K562 (cell line): Measurements from ENCODE around the gene GRIPAP1. TPM values are rescaled to one million over a fixed set of nuclear protein-coding genes. Genes with fewer than 3 reads are reported as not detected.
A peak's percentile ranks its signal among the peaks of the same experiment; 100 is the strongest.

ENCODE experiments used
- ATAC-seq: fragments of 200-7000 bp; cut with Tn5 transposase; 3 replicates; pipeline ENCODE4 v1.9.1; 2020; ENCODE audit warnings: moderate library complexity
- BruUV-seq: library from RNA; stranded (reverse); fragments of 400-500 nt; replicated peaks from 2 replicates; lab custom pipeline; 2021; lab: Mats Ljungman, UMichigan
- CTCF ChIA-PET: fragments of 300-600 bp; formaldehyde crosslinking; extraction: SDS; loops from one replicate; lab custom pipeline; 2021; ENCODE audit warnings: low intra/inter-chr PET ratio; lab: Yijun Ruan, JAX
- POLR2A ChIA-PET: fragments of 300-600, 350-650 bp; sonication (Branson Sonifier 250); formaldehyde crosslinking; extraction: SDS; loops from one replicate; lab custom pipeline; 2021; ENCODE audit warnings: antibody characterized with exemption, inconsistent platforms; lab: Yijun Ruan, JAX
- DNase-seq, 4 experiments: peaks; one replicate each; pipeline versions ENCODE4 v3.0.0 to v3.0.0-alpha.2; 2011 to 2018; ENCODE audit warnings: low spot score in 3 of 4, mixed read lengths in 3 of 4; ENCODE audit errors: extremely low read depth in 1 of 4
- FAIRE-seq: peaks from 2 replicates; lab custom pipeline; 2011; peaks lifted over from hg19 to GRCh38; lab: Jason Lieb, UNC
- H2AFZ ChIP-seq: 2 replicates; pipeline ENCODE4 v1.6.0; 2011; ENCODE audit warnings: low read depth, low read length, control low read depth, inconsistent platforms
- H3K27ac ChIP-seq: fragments of 200-600 bp; 3 replicates; pipeline ENCODE4 v1.8.0; 2011; ENCODE audit warnings: low read depth, mild to moderate bottlenecking, control low read depth, inconsistent platforms, low read length, moderate library complexity, mixed read lengths; ENCODE audit errors: extremely low read depth
- H3K27me3 ChIP-seq, 2 experiments: fragments of 300-600 bp in 1 of 2; 2 replicates in 1 of 2; 3 replicates in 1 of 2; pipeline versions ENCODE4 v1.6.0 to v1.8.0; 2011; ENCODE audit warnings: inconsistent platforms in 2 of 2, low read length in 2 of 2, mild to moderate bottlenecking in 1 of 2, mixed read lengths in 1 of 2, moderate library complexity in 1 of 2; ENCODE audit not compliant: control insufficient read depth in 2 of 2, insufficient read depth in 2 of 2
- H3K36me3 ChIP-seq: fragments of 300-600 bp; 3 replicates; pipeline ENCODE4 v1.8.0; 2011; ENCODE audit warnings: mild to moderate bottlenecking, low read length, inconsistent platforms; ENCODE audit not compliant: control insufficient read depth, insufficient read depth
- H3K4me1 ChIP-seq, 2 experiments: fragments of 200-600 bp in 1 of 2; replicated peaks in 1 of 2; 2 replicates in 1 of 2; 3 replicates in 1 of 2; pipeline versions ENCODE4 v1.5.1 to v1.8.0; 2011; ENCODE audit warnings: inconsistent platforms in 2 of 2, low read length in 2 of 2, mild to moderate bottlenecking in 1 of 2, mixed read lengths in 1 of 2, moderate library complexity in 1 of 2; ENCODE audit not compliant: control insufficient read depth in 2 of 2, insufficient read depth in 2 of 2
- H3K4me2 ChIP-seq: 2 replicates; pipeline ENCODE4 v1.6.1; 2011; ENCODE audit warnings: low read length, control low read depth, inconsistent platforms, mixed read lengths; ENCODE audit not compliant: insufficient read depth
- H3K4me3 ChIP-seq: fragments of 200-600 bp; sonication (generic), shearing (Covaris generic); 2 replicates; pipeline ENCODE4 v1.5.1; 2016; ENCODE audit warnings: control low read depth, inconsistent platforms
- H3K79me2 ChIP-seq: fragments of 200-600 bp; 3 replicates; pipeline ENCODE4 v1.8.0; 2011; ENCODE audit warnings: low read length, inconsistent platforms; ENCODE audit not compliant: control insufficient read depth, insufficient read depth
- H3K9ac ChIP-seq, 2 experiments: 2 replicates each; pipeline versions ENCODE4 v1.6.0 to v1.6.1; 2011; ENCODE audit warnings: low read depth in 2 of 2, low read length in 2 of 2, control low read depth in 1 of 2, inconsistent platforms in 1 of 2, mild to moderate bottlenecking in 1 of 2, mixed read lengths in 1 of 2; ENCODE audit not compliant: insufficient read depth in 1 of 2
- H3K9me1 ChIP-seq: one replicate; pipeline ENCODE4 v1.6.0; 2011; ENCODE audit warnings: inconsistent platforms, mild to moderate bottlenecking, low read length, moderate library complexity; ENCODE audit not compliant: control insufficient read depth, insufficient read depth
- H3K9me3 ChIP-seq: replicated peaks from 2 replicates; pipeline ENCODE4 v1.5.1; 2011; ENCODE audit warnings: low read depth, low read length, inconsistent platforms; ENCODE audit not compliant: control insufficient read depth, insufficient read depth
- H4K20me1 ChIP-seq: replicated peaks from 2 replicates; pipeline ENCODE4 v1.6.1; 2011; ENCODE audit warnings: low read length, inconsistent platforms, mixed read lengths; ENCODE audit not compliant: control insufficient read depth, insufficient read depth
- FOXJ3 ChIP-seq: sonication (generic); formaldehyde crosslinking; IDR thresholded peaks from 2 replicates; pipeline ENCODE4 v1.4.0; 2020; ENCODE audit warnings: mild to moderate bottlenecking, missing genetic modification reagents
- IFI16 ChIP-seq: fragments of 250-450 bp; sonication (Bioruptor Pico); IDR thresholded peaks from 2 replicates; pipeline ENCODE4 v2.1.2; 2022; ENCODE audit warnings: mild to moderate bottlenecking, inconsistent platforms
- POLR2G ChIP-seq: fragments of 200-400 bp; formaldehyde crosslinking; IDR thresholded peaks from 2 replicates; pipeline ENCODE4 v1.6.1; 2017; ENCODE audit warnings: low read depth, mild to moderate bottlenecking, antibody characterized with exemption, low read length, moderate library complexity
- RFX1 ChIP-seq: fragments of 450-650 bp; IDR thresholded peaks from 2 replicates; pipeline ENCODE4 v1.6.1; 2016; ENCODE audit warnings: mild to moderate bottlenecking, moderate library complexity
- ZC3H8 ChIP-seq: fragments of 450-650 bp; IDR thresholded peaks from 2 replicates; pipeline ENCODE4 v1.6.1; 2017
- ZNF134 ChIP-seq: fragments of 250-450 bp; sonication (Bioruptor Pico); conservative IDR thresholded peaks from 2 replicates; pipeline ENCODE4 v1.4.0; 2020
- ZNF197 ChIP-seq: fragments of 200-800 bp; sonication (Bioruptor generic); IDR thresholded peaks from 2 replicates; pipeline ENCODE4 v1.6.1; 2016; ENCODE audit warnings: low read depth, missing genetic modification characterization, missing compliant biosample characterization
- WGBS: fragments of 100-300 bp; shearing (Covaris generic); methylation state at CpG from one replicate; pipeline ENCODE4 v1.1.6; 2016; ENCODE audit warnings: low coverage, mixed read lengths; ENCODE audit not compliant: insufficient coverage; ENCODE audit errors: missing lambda C conversion rate; 5-methylcytosine and 5-hydroxymethylcytosine counted together
- in situ Hi-C: fragments of 300-500 bp; cut with MboI; formaldehyde crosslinking; loops from 4 replicates; pipeline ENCODE4 v1.15.0; 2018; ENCODE audit warnings: inconsistent platforms, mixed read lengths
- intact Hi-C: fragments of 100-400 bp; cut with micrococcal nuclease; formaldehyde crosslinking; loops from 2 replicates; pipeline ENCODE4 v1.14.2; 2022
- polyA plus RNA-seq, 8 experiments: library from polyadenylated mRNA; depleted of rRNA in 4 of 8; stranded (reverse) in 5 of 8; unstranded in 3 of 8; fragments of >200 nt; fragmentation: Nextera tagmentation in 2 of 8; fragmentation: Illumina TruSeq in 1 of 8; extraction: Ambion mirVana in 2 of 8; extraction: Trizol in 1 of 8; gene quantifications; 2 replicates each; pipeline versions ENCODE4 v1.2.1 to v1.2.3, GENCODE V29; 2011 to 2014; ENCODE audit warnings: inconsistent platforms in 1 of 8, missing spikeins in 1 of 8
- total RNA-seq, 7 experiments: library from RNA; depleted of rRNA in 6 of 7; stranded (reverse); fragments of >200 nt in 6 of 7; fragmentation: Illumina TruSeq in 2 of 7; extraction: Trizol in 2 of 7; gene quantifications; 2 replicates each; pipeline versions ENCODE4 v1.2.1 to v1.2.3, GENCODE V29; 2011 to 2021; ENCODE audit warnings: low replicate concordance in 1 of 7
- TF ChIP-seq, protein P1 (sequence below): fragments of 450-650 bp; IDR thresholded peaks from 2 replicates; pipeline ENCODE4 v1.6.1; 2017; ENCODE audit warnings: antibody characterized with exemption, mild to moderate bottlenecking
- TF ChIP-seq, protein P2 (sequence below): fragments of 450-650 bp; IDR thresholded peaks from 2 replicates; pipeline ENCODE4 v1.6.1; 2016; ENCODE audit warnings: antibody characterized with exemption

GRIPAP1 gene
- total and polyA plus RNA-seq, 9 of the 15 experiments (the other 6 are each of a cell fraction or from before 2014, with no cell fraction given) = 4.1 to 41.6 (median 24.0) TPM

GRCh38 chrX:48934581-48935300, 67.3 kb downstream of the GRIPAP1 start:
- peak overlapping the region; percentile 38; the same call in 1 of the 3 replicates for H3K27ac ChIP-seq
- TF ChIP-seq RFX1 (peak; percentile 53), POLR2G (no peak)
- H3K27me3 ChIP-seq = no peaks in the 10 kb centered on the region
- peaks cover 76% of the 10 kb centered on the region for H3K36me3 ChIP-seq
- WGBS = 86% methylated on average over 7 of the region's 7 CpGs
- H3K9me3 ChIP-seq = no peaks in the 10 kb centered on the region
- no peaks in the 10 kb centered on the region for H4K20me1 ChIP-seq
- DNase-seq (no peak), ATAC-seq (no peak), FAIRE-seq (no peak)
- no peak overlapping the region for H3K9ac ChIP-seq
- no peak overlapping the region for H3K4me3 ChIP-seq
- peaks cover 52% of the 10 kb centered on the region for H3K79me2 ChIP-seq
- ChIA-PET CTCF (no interaction called here), POLR2A (no interaction called here)
- no peaks in the 10 kb centered on the region for H3K9me1 ChIP-seq
- H3K4me1 ChIP-seq = peaks cover 29 to 38% of the 10 kb centered on the region in 2 experiments
- in situ Hi-C loops = no loop called here
- no peak overlapping the region for H2AFZ ChIP-seq
- BruUV-seq = no TSS peak
- intact Hi-C loops = no loop called here
- H3K4me2 ChIP-seq = no peak overlapping the region

GRCh38 chrX:48933757-48934156, 68.3 kb downstream of the GRIPAP1 start:
- H3K4me1 ChIP-seq = peaks cover 20 to 28% of the 10 kb centered on the region in 2 experiments
- no peaks in the 10 kb centered on the region for H3K27me3 ChIP-seq
- H3K27ac ChIP-seq = no peak overlapping the region; the same call in 2 of the 3 replicates
- POLR2A ChIA-PET = no interaction called here
- TF ChIP-seq ZC3H8 (no peak), ZNF197 (CRISPR knock-in tag) (no peak), FOXJ3 (CRISPR knock-in tag) (no peak), ZNF134 (CRISPR knock-in tag) (no peak), IFI16 (CRISPR knock-in tag) (no peak)
- TF ChIP-seq, protein P1, sequence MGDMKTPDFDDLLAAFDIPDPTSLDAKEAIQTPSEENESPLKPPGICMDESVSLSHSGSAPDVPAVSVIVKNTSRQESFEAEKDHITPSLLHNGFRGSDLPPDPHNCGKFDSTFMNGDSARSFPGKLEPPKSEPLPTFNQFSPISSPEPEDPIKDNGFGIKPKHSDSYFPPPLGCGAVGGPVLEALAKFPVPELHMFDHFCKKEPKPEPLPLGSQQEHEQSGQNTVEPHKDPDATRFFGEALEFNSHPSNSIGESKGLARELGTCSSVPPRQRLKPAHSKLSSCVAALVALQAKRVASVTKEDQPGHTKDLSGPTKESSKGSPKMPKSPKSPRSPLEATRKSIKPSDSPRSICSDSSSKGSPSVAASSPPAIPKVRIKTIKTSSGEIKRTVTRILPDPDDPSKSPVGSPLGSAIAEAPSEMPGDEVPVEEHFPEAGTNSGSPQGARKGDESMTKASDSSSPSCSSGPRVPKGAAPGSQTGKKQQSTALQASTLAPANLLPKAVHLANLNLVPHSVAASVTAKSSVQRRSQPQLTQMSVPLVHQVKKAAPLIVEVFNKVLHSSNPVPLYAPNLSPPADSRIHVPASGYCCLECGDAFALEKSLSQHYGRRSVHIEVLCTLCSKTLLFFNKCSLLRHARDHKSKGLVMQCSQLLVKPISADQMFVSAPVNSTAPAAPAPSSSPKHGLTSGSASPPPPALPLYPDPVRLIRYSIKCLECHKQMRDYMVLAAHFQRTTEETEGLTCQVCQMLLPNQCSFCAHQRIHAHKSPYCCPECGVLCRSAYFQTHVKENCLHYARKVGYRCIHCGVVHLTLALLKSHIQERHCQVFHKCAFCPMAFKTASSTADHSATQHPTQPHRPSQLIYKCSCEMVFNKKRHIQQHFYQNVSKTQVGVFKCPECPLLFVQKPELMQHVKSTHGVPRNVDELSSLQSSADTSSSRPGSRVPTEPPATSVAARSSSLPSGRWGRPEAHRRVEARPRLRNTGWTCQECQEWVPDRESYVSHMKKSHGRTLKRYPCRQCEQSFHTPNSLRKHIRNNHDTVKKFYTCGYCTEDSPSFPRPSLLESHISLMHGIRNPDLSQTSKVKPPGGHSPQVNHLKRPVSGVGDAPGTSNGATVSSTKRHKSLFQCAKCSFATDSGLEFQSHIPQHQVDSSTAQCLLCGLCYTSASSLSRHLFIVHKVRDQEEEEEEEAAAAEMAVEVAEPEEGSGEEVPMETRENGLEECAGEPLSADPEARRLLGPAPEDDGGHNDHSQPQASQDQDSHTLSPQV = no peak
- TF ChIP-seq, protein P2, sequence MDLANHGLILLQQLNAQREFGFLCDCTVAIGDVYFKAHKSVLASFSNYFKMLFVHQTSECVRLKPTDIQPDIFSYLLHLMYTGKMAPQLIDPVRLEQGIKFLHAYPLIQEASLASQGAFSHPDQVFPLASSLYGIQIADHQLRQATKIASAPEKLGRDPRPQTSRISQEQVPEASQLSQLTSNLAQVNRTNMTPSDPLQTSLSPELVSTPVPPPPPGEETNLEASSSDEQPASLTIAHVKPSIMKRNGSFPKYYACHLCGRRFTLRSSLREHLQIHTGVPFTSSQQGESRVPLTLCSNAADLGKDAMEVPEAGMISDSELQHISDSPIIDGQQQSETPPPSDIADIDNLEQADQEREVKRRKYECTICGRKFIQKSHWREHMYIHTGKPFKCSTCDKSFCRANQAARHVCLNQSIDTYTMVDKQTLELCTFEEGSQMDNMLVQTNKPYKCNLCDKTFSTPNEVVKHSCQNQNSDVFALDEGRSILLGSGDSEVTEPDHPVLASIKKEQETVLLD = no peak
- TF ChIP-seq, all 486 proteins: peak for 0
- peaks cover 43% of the 10 kb centered on the region for H3K79me2 ChIP-seq
- no peak for FAIRE-seq
- in situ Hi-C loops (no loop called here), intact Hi-C loops (no loop called here)
- ATAC-seq = no peak
- 100% methylated on average over 2 of the region's 2 CpGs for WGBS
- CTCF ChIA-PET = no interaction called here
- H2AFZ ChIP-seq = no peak overlapping the region
- no peaks in the 10 kb centered on the region for H4K20me1 ChIP-seq
- H3K36me3 ChIP-seq = peaks cover 66% of the 10 kb centered on the region
- H3K4me2 ChIP-seq = no peak overlapping the region
- H3K9me1 ChIP-seq = no peaks in the 10 kb centered on the region
- H3K9me3 ChIP-seq = no peaks in the 10 kb centered on the region
- BruUV-seq = no TSS peak
- H3K9ac ChIP-seq = no peak overlapping the region
- no peak overlapping the region for H3K4me3 ChIP-seq
- no peak for DNase-seq
